HepG2 (cell line): ENCODE data around the gene NEDD4L. TPM values are rescaled to one million over a fixed set of nuclear protein-coding genes. Genes with fewer than 3 reads are reported as not detected.
A peak's percentile ranks its signal among the peaks of the same experiment; 100 is the strongest.

ENCODE experiments used
- ATM ChIP-seq: fragments of 450-650 bp; IDR thresholded peaks from 2 replicates; pipeline ENCODE4 v1.7.1; 2017; ENCODE audit warnings: mild to moderate bottlenecking, borderline replicate concordance
- CHCHD3 ChIP-seq: sonication (generic); formaldehyde crosslinking; IDR thresholded peaks from 2 replicates; pipeline ENCODE4 v1.8.0; 2022; ENCODE audit warnings: mild to moderate bottlenecking, missing genetic modification reagents, moderate library complexity
- DR1 ChIP-seq: sonication (generic); formaldehyde crosslinking; IDR thresholded peaks from 2 replicates; pipeline ENCODE4 v1.8.0; 2021; ENCODE audit warnings: mild to moderate bottlenecking, missing genetic modification reagents, inconsistent platforms
- HINFP ChIP-seq: sonication (generic); formaldehyde crosslinking; IDR thresholded peaks from 2 replicates; pipeline ENCODE4 v1.4.0; 2020; ENCODE audit warnings: low read depth, mild to moderate bottlenecking, missing genetic modification reagents
- HOXA7 ChIP-seq: sonication (generic); formaldehyde crosslinking; IDR thresholded peaks from 2 replicates; pipeline ENCODE4 v1.8.1; 2022; ENCODE audit warnings: mild to moderate bottlenecking, missing genetic modification reagents, moderate library complexity
- KDM2A ChIP-seq: sonication (generic); formaldehyde crosslinking; IDR thresholded peaks from 2 replicates; pipeline ENCODE4 v1.4.0; 2020; ENCODE audit warnings: low read depth, missing genetic modification reagents, borderline replicate concordance
- MEIS1 ChIP-seq: sonication (generic); formaldehyde crosslinking; IDR thresholded peaks from 2 replicates; pipeline ENCODE4 v1.9.0; 2021; ENCODE audit warnings: mild to moderate bottlenecking, missing genetic modification reagents, moderate library complexity, borderline replicate concordance
- MYC ChIP-seq: sonication (generic); formaldehyde crosslinking; IDR thresholded peaks from 2 replicates; pipeline ENCODE4 v1.9.0; 2021; ENCODE audit warnings: missing genetic modification reagents, borderline replicate concordance
- MYPOP ChIP-seq: sonication (generic); formaldehyde crosslinking; IDR thresholded peaks from 2 replicates; pipeline ENCODE4 v1.8.1; 2023; ENCODE audit warnings: mild to moderate bottlenecking, moderate library complexity, missing genetic modification reagents
- NR3C1 ChIP-seq: sonication (generic); formaldehyde crosslinking; IDR thresholded peaks from 2 replicates; pipeline ENCODE4 v1.4.0; 2020; ENCODE audit warnings: missing genetic modification reagents
- PRMT3 ChIP-seq: sonication (generic); formaldehyde crosslinking; IDR thresholded peaks from 2 replicates; pipeline ENCODE4 v1.8.1; 2022; ENCODE audit warnings: low read depth, mild to moderate bottlenecking, moderate library complexity, missing genetic modification reagents, borderline replicate concordance
- RAD51 ChIP-seq: fragments of 450-650 bp; IDR thresholded peaks from 2 replicates; pipeline ENCODE4 v1.6.1; 2016; ENCODE audit warnings: borderline replicate concordance
- RFXAP ChIP-seq: sonication (generic); formaldehyde crosslinking; IDR thresholded peaks from 2 replicates; pipeline ENCODE4 v1.4.0; 2020; ENCODE audit warnings: missing genetic modification reagents, borderline replicate concordance
- SNAI1 ChIP-seq: sonication (generic); formaldehyde crosslinking; IDR thresholded peaks from 2 replicates; pipeline ENCODE4 v1.5.0; 2020; ENCODE audit warnings: mild to moderate bottlenecking, missing genetic modification reagents, borderline replicate concordance
- TERF1 ChIP-seq: sonication (generic); formaldehyde crosslinking; IDR thresholded peaks from 2 replicates; pipeline ENCODE4 v1.8.0; 2022; ENCODE audit warnings: mild to moderate bottlenecking, missing genetic modification reagents, moderate library complexity
- WIZ ChIP-seq: sonication (generic); formaldehyde crosslinking; IDR thresholded peaks from 2 replicates; pipeline ENCODE4 v1.5.1; 2020; ENCODE audit warnings: mild to moderate bottlenecking, missing genetic modification reagents
- ZBTB2 ChIP-seq: sonication (generic); formaldehyde crosslinking; IDR thresholded peaks from 2 replicates; pipeline ENCODE4 v1.8.0; 2022; ENCODE audit warnings: low read depth, missing genetic modification reagents
- ZMYM4 ChIP-seq: sonication (generic); formaldehyde crosslinking; IDR thresholded peaks from 2 replicates; pipeline ENCODE4 v1.8.1; 2023; ENCODE audit warnings: mild to moderate bottlenecking, missing genetic modification reagents
- ZNF12 ChIP-seq: sonication (generic); formaldehyde crosslinking; IDR thresholded peaks from 2 replicates; pipeline ENCODE4 v1.5.0; 2020; ENCODE audit warnings: missing genetic modification reagents
- ZNF331 ChIP-seq: sonication (generic); formaldehyde crosslinking; IDR thresholded peaks from 2 replicates; pipeline ENCODE4 v1.4.0; 2020; ENCODE audit warnings: missing genetic modification reagents
- ZNF576 ChIP-seq: sonication (generic); formaldehyde crosslinking; IDR thresholded peaks from 2 replicates; pipeline ENCODE4 v1.4.0; 2020; ENCODE audit warnings: mild to moderate bottlenecking, missing genetic modification reagents
- ZNF768 ChIP-seq: sonication (generic); formaldehyde crosslinking; IDR thresholded peaks from 2 replicates; pipeline ENCODE4 v1.4.0; 2020; ENCODE audit warnings: missing genetic modification reagents
- ZNF773 ChIP-seq: sonication (generic); formaldehyde crosslinking; IDR thresholded peaks from 2 replicates; pipeline ENCODE4 v1.4.0; 2020; ENCODE audit warnings: missing genetic modification reagents, borderline replicate concordance
- polyA plus RNA-seq, 8 experiments: library from polyadenylated mRNA; depleted of rRNA in 3 of 8; stranded (reverse) in 7 of 8; unstranded in 1 of 8; fragments of >200 nt; fragmentation: Illumina TruSeq in 4 of 8; extraction: Trizol in 4 of 8; gene quantifications; 2 replicates each; pipeline versions ENCODE4 v1.2.1 to v1.2.3, GENCODE V29; 2011 to 2016; ENCODE audit warnings: low read depth in 4 of 8, missing spikeins in 1 of 8, mixed read lengths in 1 of 8; ENCODE audit not compliant: insufficient read depth in 1 of 8
- total RNA-seq, 5 experiments: library from RNA; depleted of rRNA; stranded (reverse); fragments of >200 nt; fragmentation: Illumina TruSeq; extraction: Trizol; gene quantifications; 2 replicates each; pipeline ENCODE4 v1.2.3, GENCODE V29; 2016; ENCODE audit warnings: low read depth in 1 of 5

NEDD4L gene
- total and polyA plus RNA-seq, 2 of the 13 experiments (the other 11 are each of a cell fraction or from before 2014, with no cell fraction given) = 168 to 390 TPM

- TF ChIP-seq ZNF576 (CRISPR knock-in tag) (no peak), ZNF768 (CRISPR knock-in tag) (no peak), PRMT3 (no peak), RAD51 (no peak), ATM (no peak), MEIS1 (CRISPR knock-in tag) (0 out of 2 replicates have a peak, but pooled peaks have one; percentile 82), SNAI1 (CRISPR knock-in tag) (no peak; the same call in 1 of the 2 replicates), ZNF773 (CRISPR knock-in tag) (no peak), TERF1 (CRISPR knock-in tag) (no peak), MYC (CRISPR knock-in tag) (no peak), ZNF12 (CRISPR knock-in tag) (peak; percentile 61; the same call in 1 of the 2 replicates), ZMYM4 (CRISPR knock-in tag) (peak; percentile 51), HINFP (CRISPR knock-in tag) (0 out of 2 replicates have a peak, but pooled peaks have one; percentile 54), ZBTB2 (CRISPR knock-in tag) (no peak), NR3C1 (CRISPR knock-in tag) (no peak), HOXA7 (CRISPR knock-in tag) (no peak), CHCHD3 (CRISPR knock-in tag) (no peak), DR1 (CRISPR knock-in tag) (no peak), ZNF331 (CRISPR knock-in tag) (no peak; the same call in 1 of the 2 replicates), KDM2A (no peak), WIZ (CRISPR knock-in tag) (no peak), RFXAP (peak; percentile 48; the same call in 1 of the 2 replicates), MYPOP (CRISPR knock-in tag) (peak; percentile 78; the same call in 1 of the 2 replicates)
Measured at GRCh38 chr18:58013241-58014211, 30.5 kb upstream of the NEDD4L start (continued).
